ENCODE results near the gene ACER1. TPM values are rescaled to one million over a fixed set of nuclear protein-coding genes. Genes with fewer than 3 reads are reported as not detected.
"Not testable (repeated sequence)": the region's sequence is repeated elsewhere in the genome, so short reads cannot be mapped to it uniquely, and the experiment has no call there.

ACER1 gene
- total RNA-seq, 1 donor from 2014 or later, result not detected

- H3K27me3 Mint-ChIP-seq, result peaks cover 13% of the 10 kb centered on the region
- DNase-seq (no peak), ATAC-seq (ENCODE audit: low read depth) (no peak)
- POLR2A ChIA-PET, result no interaction called here
- no peaks in the 10 kb centered on the region for H3K4me1 Mint-ChIP-seq
- no peak for TF ChIP-seq CTCF (IDR thresholded peaks at IDR 0.05)
- no peak overlapping the region for H3K27ac Mint-ChIP-seq
- CTCF ChIA-PET, result no interaction called here
- no peak overlapping the region for H3K4me3 Mint-ChIP-seq
- intact Hi-C loops (cut with micrococcal nuclease), result no loop called here
- H3K36me3 Mint-ChIP-seq (ENCODE audit: low read depth), result no peaks in the 10 kb centered on the region
- no peaks in the 10 kb centered on the region for H3K9me3 Mint-ChIP-seq
Observed at GRCh38 chr19:6319376-6319775, 14.0 kb downstream of the ACER1 start.

- CTCF ChIA-PET, result no interaction called here
- intact Hi-C loops (cut with micrococcal nuclease), result no loop called here
Observed at GRCh38 chr19:6318772-6319171, 14.6 kb downstream of the ACER1 start.

GRCh38 chr19:6315646-6316045, 17.8 kb downstream of the ACER1 start:
- H3K4me1 Mint-ChIP-seq; H3K27me3 Mint-ChIP-seq; H3K36me3 Mint-ChIP-seq (ENCODE audit: low read depth); intact Hi-C loops (cut with micrococcal nuclease); H3K9me3 Mint-ChIP-seq; CTCF ChIA-PET; H3K27ac Mint-ChIP-seq; DNase-seq; H3K4me3 Mint-ChIP-seq; ATAC-seq (ENCODE audit: low read depth): not testable (repeated sequence)
- POLR2A ChIA-PET, result interaction anchor here (0.6 kb wide), 1 partner anchor 153 kb away, joined by 4 read pairs; no protein-coding TSS in a partner anchor

More at GRCh38 chr19:6318772-6319171, 14.6 kb downstream of the ACER1 start:
- Mint-ChIP-seq H3K4me1 (no peaks in the 10 kb centered on the region), H3K4me3 (no peak overlapping the region), H3K27ac (no peak overlapping the region), H3K9me3 (no peaks in the 10 kb centered on the region), H3K27me3 (peaks cover 13% of the 10 kb centered on the region), H3K36me3 (ENCODE audit: low read depth) (no peaks in the 10 kb centered on the region)
- TF ChIP-seq CTCF (IDR thresholded peaks at IDR 0.05), result no peak
- POLR2A ChIA-PET, result no interaction called here
- DNase-seq, result no peak
- ATAC-seq (ENCODE audit: low read depth), result no peak

- POLR2A ChIA-PET, result interaction anchor here (0.7 kb wide), 1 partner anchor 59 kb away, joined by 5 read pairs; no protein-coding TSS in a partner anchor
- intact Hi-C loops (cut with micrococcal nuclease), result no loop called here
- Mint-ChIP-seq H3K27ac (no peak overlapping the region), H3K36me3 (ENCODE audit: low read depth) (no peaks in the 10 kb centered on the region), H3K9me3 (peaks cover 8% of the 10 kb centered on the region), H3K27me3 (peaks cover 4% of the 10 kb centered on the region), H3K4me3 (no peak overlapping the region), H3K4me1 (no peaks in the 10 kb centered on the region)
- no peak for TF ChIP-seq CTCF (IDR thresholded peaks at IDR 0.05)
- ATAC-seq (ENCODE audit: low read depth) (no peak), DNase-seq (no peak)
- CTCF ChIA-PET, result no interaction called here
Observed at GRCh38 chr19:6313398-6313969, 19.9 kb downstream of the ACER1 start.

GRCh38 chr19:6312018-6312417, 21.4 kb downstream of the ACER1 start:
- Mint-ChIP-seq H3K27me3 (peaks cover 6% of the 10 kb centered on the region), H3K4me1 (no peaks in the 10 kb centered on the region), H3K27ac (no peak overlapping the region), H3K36me3 (ENCODE audit: low read depth) (no peaks in the 10 kb centered on the region), H3K9me3 (peaks cover 8% of the 10 kb centered on the region), H3K4me3 (no peak overlapping the region)
- ATAC-seq (ENCODE audit: low read depth), result no peak
- POLR2A ChIA-PET, result interaction anchor here (0.6 kb wide), 1 partner anchor 49 kb away, joined by 3 read pairs; the partner anchor contains the start of gene CLPP
- no peak for DNase-seq
- CTCF ChIA-PET, result no interaction called here
- intact Hi-C loops (cut with micrococcal nuclease), result no loop called here
- no peak for TF ChIP-seq CTCF (IDR thresholded peaks at IDR 0.05)

- ATAC-seq (ENCODE audit: low read depth), result no peak
- ChIA-PET CTCF (interaction anchor here (1.4 kb wide), 1 partner anchor 173 kb away, joined by 6 read pairs; no protein-coding TSS in a partner anchor), POLR2A (no interaction called here)
- H3K27ac Mint-ChIP-seq, result no peak overlapping the region
- no peak overlapping the region for H3K4me3 Mint-ChIP-seq
- no peak for TF ChIP-seq CTCF (IDR thresholded peaks at IDR 0.05)
- peaks cover 5% of the 10 kb centered on the region for H3K36me3 Mint-ChIP-seq (ENCODE audit: low read depth)
- no peaks in the 10 kb centered on the region for H3K4me1 Mint-ChIP-seq
- intact Hi-C loops (cut with micrococcal nuclease), result no loop called here
- peaks cover 7% of the 10 kb centered on the region for H3K27me3 Mint-ChIP-seq
- peaks cover 10% of the 10 kb centered on the region for H3K9me3 Mint-ChIP-seq
- DNase-seq, result no peak
Observed at GRCh38 chr19:6298413-6298812, 35.0 kb downstream of the ACER1 start.

Measured in activated B cell treated with CpG ODN at 0.5 μM for 24 hours (primary cell).